Measurements from ENCODE around the gene CNDP1.
A peak's percentile ranks its signal among the peaks of the same experiment; 100 is the strongest.

Gene CNDP1

DNA sequence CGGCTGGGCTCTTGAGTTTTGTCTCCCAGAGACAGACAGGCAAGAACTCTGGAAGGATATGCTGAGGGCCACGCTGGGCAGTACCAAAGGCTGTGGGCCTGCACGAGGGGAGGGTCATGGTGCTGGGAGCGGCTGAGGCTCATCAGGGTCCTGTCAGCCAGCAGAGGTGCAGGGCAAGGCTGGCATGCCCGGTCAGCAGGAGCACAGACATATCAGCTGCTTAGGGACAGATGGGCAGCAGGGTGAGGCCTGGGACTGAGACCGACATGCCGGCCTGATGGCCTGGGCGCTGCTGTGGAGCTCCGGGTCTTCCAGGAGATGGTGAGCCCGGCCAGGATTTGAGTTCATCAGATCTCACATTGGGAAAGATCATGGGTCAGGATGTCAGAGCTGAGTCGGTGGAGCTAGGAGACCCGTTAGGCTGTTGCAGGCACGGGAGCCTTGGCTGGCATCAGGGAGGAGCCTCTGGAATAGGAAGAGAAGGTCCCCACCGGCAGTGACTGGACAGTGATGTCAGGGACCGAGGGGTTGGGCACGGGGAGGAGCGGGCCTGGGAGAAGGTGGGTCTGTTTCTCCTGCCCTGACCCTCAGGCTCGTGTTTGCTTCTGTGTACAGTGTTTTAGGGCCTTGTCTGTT lies 19.3 kb upstream of the CNDP1 start:
- no CpG with 5 or more reads among the region's 18 CpGs for WGBS, 2 donors (ENCODE audit: extremely low coverage in 2 of 2, insufficient read length in 2 of 2, insufficient replicate concordance in 1 of 2)
- Histone ChIP-seq H3K4me2 (ENCODE audit: insufficient read depth, low read length, poor library complexity, severe bottlenecking) (no peak overlapping the region), H2BK120ac (ENCODE audit: low read depth, low read length) (no peak overlapping the region), H3K4me3 (ENCODE audit: low read length in 2 of 2) (no peak overlapping the region), H3K79me1 (ENCODE audit: low read depth, low read length) (peaks cover 2% of the 10 kb centered on the region), H4K8ac (ENCODE audit: low read depth, low read length) (no peak overlapping the region), H3K4me1 (ENCODE audit: control insufficient read depth in 2 of 2, insufficient read depth in 1 of 2, low read depth in 1 of 2, low read length in 2 of 2) (no peaks in the 10 kb centered on the region), H3K14ac (ENCODE audit: low read length) (no peak overlapping the region), H3K36me3 (replicated peaks in 1 of 2; ENCODE audit: control insufficient read depth in 2 of 2, insufficient read depth in 2 of 2, low read length in 2 of 2) (peaks cover 79 to 92% of the 10 kb centered on the region in 2 donors), H3K18ac (ENCODE audit: low read length) (no peak overlapping the region), H3K27me3 (ENCODE audit: control insufficient read depth in 3 of 3, insufficient read depth in 3 of 3, low read depth in 1 of 3, low read length in 3 of 3) (no peaks in the 10 kb centered on the region), H3K27ac (replicated peaks; ENCODE audit: low read length) (no peak overlapping the region), H2BK15ac (ENCODE audit: low read length) (no peak overlapping the region), H2BK5ac (ENCODE audit: low read length) (no peak overlapping the region), H3K9me3 (replicated peaks in 1 of 2; ENCODE audit: control insufficient read depth in 2 of 2, insufficient read depth in 1 of 2, low read depth in 1 of 2, low read length in 2 of 2) (peaks cover 0 to under 1% of the 10 kb centered on the region in 2 donors), H4K91ac (ENCODE audit: low read depth, low read length, poor library complexity) (no peak overlapping the region), H2AK5ac (ENCODE audit: low read depth, low read length) (no peak overlapping the region), H2AFZ (ENCODE audit: low read length) (no peak overlapping the region), H3K4ac (ENCODE audit: low read length) (no peak overlapping the region), H2BK12ac (ENCODE audit: low read length) (no peak overlapping the region), H3K23ac (ENCODE audit: low read depth, low read length, poor library complexity) (peak overlapping the region; percentile 20), H3K9ac (ENCODE audit: low read depth, low read length, poor library complexity) (no peak overlapping the region)
- DNase-seq (ENCODE audit: low spot score) = no peak

DNA sequence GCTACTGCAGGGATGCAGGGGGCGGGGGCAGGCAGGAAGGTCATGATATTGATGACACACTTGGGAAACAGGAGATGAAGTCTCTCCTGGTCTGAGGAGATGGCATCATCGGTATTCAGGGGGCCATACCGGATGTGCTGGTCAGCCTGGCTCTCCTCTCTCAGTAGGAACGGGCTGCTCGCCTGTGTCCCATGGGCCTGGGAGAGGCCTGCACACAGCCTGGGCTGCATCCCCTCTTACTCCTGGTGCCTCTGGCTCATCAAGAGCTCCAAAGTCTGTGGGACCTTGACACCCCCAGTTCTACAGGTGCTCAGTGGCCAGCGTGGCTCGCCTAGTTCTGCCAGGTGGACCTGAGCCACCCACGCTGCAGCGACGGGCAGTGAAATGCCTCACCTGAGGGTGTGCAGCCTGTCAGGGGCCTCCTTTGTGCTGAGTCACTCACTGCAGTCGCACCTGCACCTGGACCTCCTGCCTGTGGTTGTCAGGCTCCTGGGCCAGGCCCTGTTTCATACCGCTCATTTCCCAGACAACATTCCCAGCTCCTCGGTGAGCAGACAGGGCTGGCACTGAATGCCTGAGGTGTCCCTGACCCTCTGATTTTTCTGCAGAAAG lies 18.6 kb upstream of the CNDP1 start:
- no CpG with 5 or more reads among the region's 13 CpGs for WGBS, 2 donors (ENCODE audit: extremely low coverage in 2 of 2, insufficient read length in 2 of 2, insufficient replicate concordance in 1 of 2)
- no peak for DNase-seq (ENCODE audit: low spot score)

GRCh38 chr18:74516271-74517235 lies 17.7 kb upstream of the CNDP1 start:
- Histone ChIP-seq H4K91ac (ENCODE audit: low read depth, low read length, poor library complexity) (no peak overlapping the region), H3K4me3 (ENCODE audit: low read length in 2 of 2) (no peak overlapping the region), H3K4ac (ENCODE audit: low read length) (no peak overlapping the region), H3K27ac (replicated peaks; ENCODE audit: low read length) (no peak overlapping the region), H4K8ac (ENCODE audit: low read depth, low read length) (no peak overlapping the region), H2BK15ac (ENCODE audit: low read length) (no peak overlapping the region), H3K27me3 (ENCODE audit: control insufficient read depth in 3 of 3, insufficient read depth in 3 of 3, low read depth in 1 of 3, low read length in 3 of 3) (no peaks in the 10 kb centered on the region), H3K4me1 (ENCODE audit: control insufficient read depth in 2 of 2, insufficient read depth in 1 of 2, low read depth in 1 of 2, low read length in 2 of 2) (no peaks in the 10 kb centered on the region), H3K9me3 (replicated peaks in 1 of 2; ENCODE audit: control insufficient read depth in 2 of 2, insufficient read depth in 1 of 2, low read depth in 1 of 2, low read length in 2 of 2) (peaks cover 6 to 9% of the 10 kb centered on the region in 2 donors), H2AFZ (ENCODE audit: low read length) (no peak overlapping the region), H3K79me1 (ENCODE audit: low read depth, low read length) (peaks cover 2% of the 10 kb centered on the region), H3K23ac (ENCODE audit: low read depth, low read length, poor library complexity) (no peak overlapping the region), H2BK120ac (ENCODE audit: low read depth, low read length) (no peak overlapping the region), H3K18ac (ENCODE audit: low read length) (no peak overlapping the region), H2BK12ac (ENCODE audit: low read length) (no peak overlapping the region), H3K36me3 (replicated peaks in 1 of 2; ENCODE audit: control insufficient read depth in 2 of 2, insufficient read depth in 2 of 2, low read length in 2 of 2) (peaks cover 82 to 93% of the 10 kb centered on the region in 2 donors), H2BK5ac (ENCODE audit: low read length) (no peak overlapping the region), H3K4me2 (ENCODE audit: insufficient read depth, low read length, poor library complexity, severe bottlenecking) (no peak overlapping the region), H2AK5ac (ENCODE audit: low read depth, low read length) (no peak overlapping the region), H3K14ac (ENCODE audit: low read length) (no peak overlapping the region), H3K9ac (ENCODE audit: low read depth, low read length, poor library complexity) (no peak overlapping the region)
- DNase-seq (ENCODE audit: low spot score) = no peak
- WGBS, 2 donors (ENCODE audit: extremely low coverage in 2 of 2, insufficient read length in 2 of 2, insufficient replicate concordance in 1 of 2) = no CpG with 5 or more reads among the region's 35 CpGs

More for the DNA sequence above, 18.6 kb upstream of the CNDP1 start:
- H3K9ac ChIP-seq (ENCODE audit: low read depth, low read length, poor library complexity) = peak overlapping the region; percentile 46
- H4K8ac ChIP-seq (ENCODE audit: low read depth, low read length) = no peak overlapping the region
- H3K4me3 ChIP-seq (ENCODE audit: low read length in 2 of 2) = no peak overlapping the region
- H3K4me2 ChIP-seq (ENCODE audit: insufficient read depth, low read length, poor library complexity, severe bottlenecking) = no peak overlapping the region
- H3K18ac ChIP-seq (ENCODE audit: low read length) = no peak overlapping the region
- H2AK5ac ChIP-seq (ENCODE audit: low read depth, low read length) = no peak overlapping the region
- no peak overlapping the region for H3K4ac ChIP-seq (ENCODE audit: low read length)
- H3K14ac ChIP-seq (ENCODE audit: low read length) = no peak overlapping the region
- H4K91ac ChIP-seq (ENCODE audit: low read depth, low read length, poor library complexity) = no peak overlapping the region
- no peak overlapping the region for H2BK5ac ChIP-seq (ENCODE audit: low read length)
- no peaks in the 10 kb centered on the region for H3K27me3 ChIP-seq (ENCODE audit: control insufficient read depth in 3 of 3, insufficient read depth in 3 of 3, low read depth in 1 of 3, low read length in 3 of 3)
- H3K9me3 ChIP-seq (replicated peaks in 1 of 2; ENCODE audit: control insufficient read depth in 2 of 2, insufficient read depth in 1 of 2, low read depth in 1 of 2, low read length in 2 of 2) = peaks cover 3 to 4% of the 10 kb centered on the region in 2 donors
- H3K79me1 ChIP-seq (ENCODE audit: low read depth, low read length) = peaks cover 2% of the 10 kb centered on the region
- no peaks in the 10 kb centered on the region for H3K4me1 ChIP-seq (ENCODE audit: control insufficient read depth in 2 of 2, insufficient read depth in 1 of 2, low read depth in 1 of 2, low read length in 2 of 2)
- H3K27ac ChIP-seq (replicated peaks; ENCODE audit: low read length) = no peak overlapping the region
- H3K23ac ChIP-seq (ENCODE audit: low read depth, low read length, poor library complexity) = peak overlapping the region; percentile 19
- H2BK120ac ChIP-seq (ENCODE audit: low read depth, low read length) = no peak overlapping the region
- H2AFZ ChIP-seq (ENCODE audit: low read length) = no peak overlapping the region
- H2BK12ac ChIP-seq (ENCODE audit: low read length) = no peak overlapping the region
- no peak overlapping the region for H2BK15ac ChIP-seq (ENCODE audit: low read length)
- peaks cover 79 to 92% of the 10 kb centered on the region in 2 donors for H3K36me3 ChIP-seq (replicated peaks in 1 of 2; ENCODE audit: control insufficient read depth in 2 of 2, insufficient read depth in 2 of 2, low read length in 2 of 2)

DNA sequence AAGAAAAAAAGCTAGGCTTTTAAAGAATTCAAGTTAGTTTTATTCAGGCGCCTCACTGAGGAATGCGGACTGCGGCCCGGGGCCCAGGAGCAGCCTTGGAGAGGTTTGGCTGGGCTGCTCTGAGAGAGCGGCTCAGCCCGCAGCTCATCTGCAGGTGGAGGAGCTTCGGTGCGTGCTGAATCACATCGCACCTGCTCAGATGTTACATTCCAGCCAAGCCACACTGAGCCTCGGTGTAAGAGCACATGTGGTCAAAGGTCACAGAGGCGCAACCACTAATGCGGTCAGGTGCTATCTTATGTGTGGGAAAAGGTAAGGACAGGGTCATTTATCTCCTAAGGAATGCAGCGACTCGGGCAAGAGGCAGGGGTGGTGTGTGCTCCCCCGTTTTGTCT lies 17.1 kb upstream of the CNDP1 start:
- Histone ChIP-seq H2BK120ac (ENCODE audit: low read depth, low read length) (no peak overlapping the region), H2BK12ac (ENCODE audit: low read length) (no peak overlapping the region), H3K27ac (replicated peaks; ENCODE audit: low read length) (no peak overlapping the region), H2AFZ (ENCODE audit: low read length) (no peak overlapping the region), H4K91ac (ENCODE audit: low read depth, low read length, poor library complexity) (no peak overlapping the region), H3K4ac (ENCODE audit: low read length) (no peak overlapping the region), H4K8ac (ENCODE audit: low read depth, low read length) (no peak overlapping the region), H3K9ac (ENCODE audit: low read depth, low read length, poor library complexity) (no peak overlapping the region), H2AK5ac (ENCODE audit: low read depth, low read length) (no peak overlapping the region), H3K36me3 (replicated peaks in 1 of 2; ENCODE audit: control insufficient read depth in 2 of 2, insufficient read depth in 2 of 2, low read length in 2 of 2) (peaks cover 79 to 87% of the 10 kb centered on the region in 2 donors), H3K4me1 (ENCODE audit: control insufficient read depth in 2 of 2, insufficient read depth in 1 of 2, low read depth in 1 of 2, low read length in 2 of 2) (no peaks in the 10 kb centered on the region), H3K23ac (ENCODE audit: low read depth, low read length, poor library complexity) (no peak overlapping the region), H3K27me3 (ENCODE audit: control insufficient read depth in 3 of 3, insufficient read depth in 3 of 3, low read depth in 1 of 3, low read length in 3 of 3) (no peaks in the 10 kb centered on the region), H3K18ac (ENCODE audit: low read length) (no peak overlapping the region), H3K4me2 (ENCODE audit: insufficient read depth, low read length, poor library complexity, severe bottlenecking) (no peak overlapping the region), H3K14ac (ENCODE audit: low read length) (no peak overlapping the region), H3K9me3 (replicated peaks in 1 of 2; ENCODE audit: control insufficient read depth in 2 of 2, insufficient read depth in 1 of 2, low read depth in 1 of 2, low read length in 2 of 2) (peaks cover 6 to 15% of the 10 kb centered on the region in 2 donors), H3K4me3 (ENCODE audit: low read length in 2 of 2) (no peak overlapping the region), H2BK5ac (ENCODE audit: low read length) (no peak overlapping the region), H2BK15ac (ENCODE audit: low read length) (no peak overlapping the region), H3K79me1 (ENCODE audit: low read depth, low read length) (peaks cover 2% of the 10 kb centered on the region)
- WGBS, 2 donors (ENCODE audit: extremely low coverage in 2 of 2, insufficient read length in 2 of 2, insufficient replicate concordance in 1 of 2) = no CpG with 5 or more reads among the region's 15 CpGs
- DNase-seq (ENCODE audit: low spot score) = no peak

Data from neuronal stem cell (in vitro differentiated cells).